ENCODE results near the gene ARHGAP45. TPM values are rescaled to one million over a fixed set of nuclear protein-coding genes. Genes with fewer than 3 reads are reported as not detected.

Gene ARHGAP45
- total RNA-seq, 2 donors from 2014 or later: 37.9 to 42.6 TPM

DNA sequence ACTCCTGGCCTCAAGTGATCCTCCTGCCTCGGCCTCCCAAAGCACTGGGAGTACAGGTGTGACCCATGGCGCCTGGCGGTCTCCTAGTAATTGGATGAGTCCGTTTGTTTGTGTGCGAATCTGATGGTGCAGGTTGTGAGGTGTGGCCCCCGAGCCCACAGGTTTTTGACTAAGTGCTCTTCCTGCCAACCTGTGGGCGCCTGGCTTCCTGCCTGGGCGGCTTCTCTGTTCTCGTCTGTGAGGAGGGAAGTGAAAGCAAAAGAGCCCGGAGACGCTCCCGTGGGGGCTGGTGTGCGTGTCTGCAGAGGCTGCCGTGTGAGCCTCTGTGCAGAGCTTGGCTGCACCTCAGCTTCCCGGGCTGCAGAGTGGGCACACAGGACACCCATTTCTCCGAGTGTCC is 10.0 kb downstream of the ARHGAP45 start:
- ATAC-seq (ENCODE audit: insufficient number of reproducible peaks, low FRiP score, low read depth): no peak
- Histone ChIP-seq H3K27me3 (replicated peaks; ENCODE audit: insufficient read depth) (no peaks in the 10 kb centered on the region), H3K9me3 (no peaks in the 10 kb centered on the region), H3K4me1 (ENCODE audit: control insufficient read depth in 1 of 2, low read depth in 2 of 2) (no peaks in the 10 kb centered on the region), H3K36me3 (no peaks in the 10 kb centered on the region), H3K27ac (no peak overlapping the region), H3K4me3 (no peak overlapping the region)
- TF ChIP-seq, protein P1, sequence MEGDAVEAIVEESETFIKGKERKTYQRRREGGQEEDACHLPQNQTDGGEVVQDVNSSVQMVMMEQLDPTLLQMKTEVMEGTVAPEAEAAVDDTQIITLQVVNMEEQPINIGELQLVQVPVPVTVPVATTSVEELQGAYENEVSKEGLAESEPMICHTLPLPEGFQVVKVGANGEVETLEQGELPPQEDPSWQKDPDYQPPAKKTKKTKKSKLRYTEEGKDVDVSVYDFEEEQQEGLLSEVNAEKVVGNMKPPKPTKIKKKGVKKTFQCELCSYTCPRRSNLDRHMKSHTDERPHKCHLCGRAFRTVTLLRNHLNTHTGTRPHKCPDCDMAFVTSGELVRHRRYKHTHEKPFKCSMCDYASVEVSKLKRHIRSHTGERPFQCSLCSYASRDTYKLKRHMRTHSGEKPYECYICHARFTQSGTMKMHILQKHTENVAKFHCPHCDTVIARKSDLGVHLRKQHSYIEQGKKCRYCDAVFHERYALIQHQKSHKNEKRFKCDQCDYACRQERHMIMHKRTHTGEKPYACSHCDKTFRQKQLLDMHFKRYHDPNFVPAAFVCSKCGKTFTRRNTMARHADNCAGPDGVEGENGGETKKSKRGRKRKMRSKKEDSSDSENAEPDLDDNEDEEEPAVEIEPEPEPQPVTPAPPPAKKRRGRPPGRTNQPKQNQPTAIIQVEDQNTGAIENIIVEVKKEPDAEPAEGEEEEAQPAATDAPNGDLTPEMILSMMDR (IDR thresholded peaks at IDR 0.05): no peak
- no peak for DNase-seq (ENCODE audit: low spot score)

DNA sequence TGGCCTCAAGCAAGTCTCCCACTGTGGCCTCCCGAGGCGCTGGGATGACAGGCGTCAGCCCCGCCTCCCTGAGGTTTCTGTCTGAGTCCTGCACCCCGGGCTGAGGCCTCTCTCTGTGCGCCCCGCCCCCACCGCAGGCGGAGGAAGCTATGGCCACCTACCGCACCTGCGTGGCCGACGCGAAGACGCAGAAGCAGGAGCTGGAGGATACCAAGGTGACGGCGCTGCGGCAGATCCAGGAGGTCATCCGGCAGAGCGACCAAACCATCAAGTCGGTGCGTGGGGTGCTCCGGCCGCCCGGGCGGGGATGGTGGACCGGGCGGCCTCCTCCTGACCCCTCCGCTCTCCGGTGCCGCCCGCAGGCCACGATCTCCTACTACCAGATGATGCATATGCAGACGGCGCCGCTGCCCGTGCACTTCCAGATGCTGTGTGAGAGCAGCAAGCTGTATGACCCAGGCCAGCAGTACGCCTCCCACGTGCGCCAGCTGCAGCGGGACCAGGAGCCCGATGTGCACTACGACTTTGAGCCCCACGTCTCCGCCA is 12.7 kb downstream of the ARHGAP45 start:
- Histone ChIP-seq H3K27ac (no peak overlapping the region), H3K4me3 (no peak overlapping the region), H3K9me3 (no peaks in the 10 kb centered on the region), H3K36me3 (no peaks in the 10 kb centered on the region), H3K27me3 (replicated peaks; ENCODE audit: insufficient read depth) (no peaks in the 10 kb centered on the region), H3K4me1 (ENCODE audit: control insufficient read depth in 1 of 2, low read depth in 2 of 2) (peaks cover 0 to 6% of the 10 kb centered on the region in 2 donors)
- TF ChIP-seq, protein P1 (IDR thresholded peaks at IDR 0.05): no peak
- ATAC-seq (ENCODE audit: insufficient number of reproducible peaks, low FRiP score, low read depth) (no peak), DNase-seq (ENCODE audit: low spot score) (no peak)

DNA sequence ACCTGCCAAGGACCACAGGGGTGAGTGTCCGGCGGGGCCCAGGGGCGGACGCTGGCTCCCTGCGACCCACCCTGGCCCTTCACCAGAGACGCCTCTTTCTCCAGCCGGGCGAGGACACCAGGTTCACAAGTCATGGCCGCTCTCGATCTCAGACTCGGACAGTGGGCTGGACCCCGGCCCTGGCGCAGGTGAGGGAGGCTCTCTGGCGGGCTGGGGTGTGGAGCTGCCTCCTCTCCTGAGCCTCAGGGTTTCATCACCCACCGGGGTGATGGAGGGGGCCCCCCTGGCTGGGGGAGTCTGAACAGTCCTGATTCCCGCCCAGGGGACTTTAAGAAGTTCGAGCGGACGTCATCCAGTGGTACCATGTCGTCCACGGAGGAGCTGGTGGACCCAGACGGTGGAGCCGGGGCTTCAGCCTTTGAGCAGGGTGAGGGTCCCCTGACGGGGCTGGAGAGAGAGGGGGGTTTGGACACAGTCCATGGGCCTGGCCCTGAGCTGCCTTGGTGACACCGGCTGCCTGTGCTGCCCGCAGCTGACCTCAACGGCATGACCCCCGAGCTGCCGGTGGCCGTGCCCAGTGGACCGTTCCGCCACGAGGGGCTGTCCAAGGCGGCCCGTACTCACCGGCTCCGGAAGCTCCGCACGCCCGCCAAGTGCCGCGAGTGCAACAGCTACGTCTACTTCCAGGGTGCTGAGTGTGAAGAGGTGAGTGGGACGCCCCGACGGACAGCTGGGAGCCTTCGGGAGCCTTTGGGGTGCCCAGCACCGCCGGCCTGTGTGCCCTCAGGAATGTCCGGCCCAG is 13.6 kb downstream of the ARHGAP45 start:
- H3K36me3 ChIP-seq: no peaks in the 10 kb centered on the region
- H3K4me1 ChIP-seq (ENCODE audit: control insufficient read depth in 1 of 2, low read depth in 2 of 2): peaks cover 0 to 6% of the 10 kb centered on the region in 2 donors
- no peak overlapping the region for H3K4me3 ChIP-seq
- ATAC-seq (ENCODE audit: insufficient number of reproducible peaks, low FRiP score, low read depth) (no peak), DNase-seq (ENCODE audit: low spot score) (no peak)
- H3K27me3 ChIP-seq (replicated peaks; ENCODE audit: insufficient read depth): no peaks in the 10 kb centered on the region
- TF ChIP-seq, protein P1 (IDR thresholded peaks at IDR 0.05): no peak
- no peak overlapping the region for H3K27ac ChIP-seq
- H3K9me3 ChIP-seq: no peaks in the 10 kb centered on the region

DNA sequence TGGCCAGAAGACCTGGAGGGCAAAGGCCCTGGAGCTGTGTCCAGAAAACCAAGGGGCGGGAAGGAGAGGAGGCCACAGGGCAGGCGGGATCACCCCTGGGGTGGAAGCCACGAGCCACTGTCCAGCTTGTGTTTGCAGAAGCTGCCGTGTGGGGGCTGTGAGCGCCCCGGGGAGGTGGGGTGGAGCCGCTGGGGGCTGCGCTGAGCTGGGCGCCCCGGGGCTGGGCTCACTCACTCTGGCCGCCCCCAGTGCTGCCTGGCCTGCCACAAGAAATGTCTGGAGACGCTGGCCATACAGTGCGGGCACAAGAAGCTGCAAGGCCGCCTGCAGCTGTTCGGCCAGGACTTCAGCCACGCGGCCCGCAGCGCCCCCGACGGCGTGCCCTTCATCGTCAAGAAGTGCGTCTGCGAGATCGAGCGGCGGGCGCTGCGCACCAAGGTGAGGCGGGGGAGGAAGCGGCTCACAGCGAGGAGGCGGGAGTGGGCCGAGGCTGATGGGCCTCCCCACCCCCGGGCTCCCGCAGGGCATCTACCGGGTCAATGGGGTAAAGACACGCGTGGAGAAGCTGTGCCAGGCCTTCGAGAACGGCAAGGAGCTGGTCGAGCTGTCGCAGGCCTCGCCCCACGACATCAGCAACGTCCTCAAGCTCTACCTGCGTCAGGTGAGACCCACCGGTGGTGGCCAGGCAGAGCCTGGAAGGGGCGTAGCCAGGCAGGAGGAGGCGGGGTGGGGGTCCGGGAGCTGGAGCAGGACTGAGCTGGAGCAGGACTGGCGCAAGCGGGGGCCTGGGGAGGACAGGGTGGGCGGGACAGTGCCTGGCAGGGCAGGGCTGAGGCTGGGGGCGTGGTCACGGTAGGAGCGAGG is 14.6 kb downstream of the ARHGAP45 start:
- no peak for DNase-seq (ENCODE audit: low spot score)
- Histone ChIP-seq H3K27ac (no peak overlapping the region), H3K4me3 (no peak overlapping the region), H3K4me1 (ENCODE audit: control insufficient read depth in 1 of 2, low read depth in 2 of 2) (peaks cover 0 to 6% of the 10 kb centered on the region in 2 donors), H3K9me3 (no peaks in the 10 kb centered on the region), H3K36me3 (no peaks in the 10 kb centered on the region), H3K27me3 (replicated peaks; ENCODE audit: insufficient read depth) (no peaks in the 10 kb centered on the region)
- ATAC-seq (ENCODE audit: insufficient number of reproducible peaks, low FRiP score, low read depth): no peak
- TF ChIP-seq, protein P1 (IDR thresholded peaks at IDR 0.05): no peak

Measured in thoracic aorta (tissue), 2 donors.